Stomach (tissue), 4 donors: ENCODE measurements around the gene AADACL2.

Experiments used
- CTCF ChIP-seq, 7 experiments: fragments of 450-650 bp in 4 of 7; fragments of 200-600 bp in 3 of 7; sonication (generic) in 3 of 7; IDR thresholded peaks; one replicate each; pipeline ENCODE4 v1.5.1; 2016 to 2019; ENCODE audit warnings: antibody characterized with exemption in 7 of 7, control low read depth in 2 of 7, mild to moderate bottlenecking in 1 of 7
- EP300 ChIP-seq: sonication (generic); formaldehyde crosslinking; IDR thresholded peaks from one replicate; pipeline ENCODE4 v1.6.1; 2017; ENCODE audit warnings: antibody characterized with exemption
- POLR2A ChIP-seq, 4 donors: fragments of 450-650 bp; IDR thresholded peaks; one replicate each; pipeline ENCODE4 v1.6.1; 2016; ENCODE audit warnings: antibody characterized with exemption in 4 of 4, control low read depth in 2 of 4, mild to moderate bottlenecking in 1 of 4, moderate library complexity in 1 of 4
- POLR2AphosphoS5 ChIP-seq, 3 donors: sonication (generic); formaldehyde crosslinking; IDR thresholded peaks; one replicate each; pipeline ENCODE4 v1.6.1; 2016; ENCODE audit warnings: antibody characterized with exemption in 3 of 3

GRCh38 chr3:151721294-151721693 is 12.4 kb upstream of the AADACL2 start:
- TF ChIP-seq CTCF (IDR thresholded peaks at IDR 0.05) (no peak), POLR2A (IDR thresholded peaks at IDR 0.05) (no peak), EP300 (no peak), POLR2AphosphoS5 (IDR thresholded peaks at IDR 0.05) (no peak)
